NCI-H2196 (cell line): Measurements from ENCODE around the gene TNFAIP2.
A peak's percentile ranks its signal among the peaks of the same experiment; 100 is the strongest.
"Not testable (repeated sequence)": the region's sequence is repeated elsewhere in the genome, so short reads cannot be mapped to it uniquely, and the experiment has no call there.

ENCODE experiments used
- DNase-seq: peaks from one replicate; lab custom pipeline; 2025; ENCODE audit not compliant: unreplicated experiment; lab: John Stamatoyannopoulos, UW

The TNFAIP2 gene

GRCh38 chr14:103107455-103107854 is 15.8 kb upstream of the TNFAIP2 start:
- no peak for DNase-seq

- DNase-seq = no peak
Measured at GRCh38 chr14:103107941-103108748, 15.1 kb upstream of the TNFAIP2 start.

- peak; percentile 20 for DNase-seq
Measured at GRCh38 chr14:103108749-103109207, 14.5 kb upstream of the TNFAIP2 start.

GRCh38 chr14:103109535-103110441 is 13.5 kb upstream of the TNFAIP2 start:
- peak; percentile 9 for DNase-seq

- DNase-seq = peak; percentile 68
Measured at GRCh38 chr14:103110681-103111231, 12.5 kb upstream of the TNFAIP2 start.

GRCh38 chr14:103111232-103111868 is 11.9 kb upstream of the TNFAIP2 start:
- DNase-seq = peak; percentile 38

GRCh38 chr14:103112400-103113243 is 10.6 kb upstream of the TNFAIP2 start:
- peak; percentile 55 for DNase-seq

- no peak for DNase-seq
Measured at GRCh38 chr14:103113303-103113702, 10.0 kb upstream of the TNFAIP2 start.

- no peak for DNase-seq
Measured at GRCh38 chr14:103113774-103114173, 9.5 kb upstream of the TNFAIP2 start.

- not testable (repeated sequence) for DNase-seq
Measured at GRCh38 chr14:103115086-103115679, 8.1 kb upstream of the TNFAIP2 start.

GRCh38 chr14:103115845-103116572 is 7.3 kb upstream of the TNFAIP2 start:
- DNase-seq = no peak

- no peak for DNase-seq
Measured at GRCh38 chr14:103116636-103117035, 6.6 kb upstream of the TNFAIP2 start.

GRCh38 chr14:103117499-103117898 is 5.8 kb upstream of the TNFAIP2 start:
- DNase-seq = not testable (repeated sequence)

GRCh38 chr14:103118018-103118662 is 5.1 kb upstream of the TNFAIP2 start:
- DNase-seq = no peak

GRCh38 chr14:103118663-103119404 is 4.4 kb upstream of the TNFAIP2 start:
- DNase-seq = no peak

GRCh38 chr14:103119527-103119926 is 3.7 kb upstream of the TNFAIP2 start:
- not testable (repeated sequence) for DNase-seq

- no peak for DNase-seq
Measured at GRCh38 chr14:103121121-103121845, 2.0 kb upstream of the TNFAIP2 start.
